Calu3 (cell line): ENCODE measurements around the gene DTYMK. TPM values are rescaled to one million over a fixed set of nuclear protein-coding genes. Genes with fewer than 3 reads are reported as not detected.

Experiments used
- BruUV-seq: library from RNA; stranded (reverse); fragments of 400-500 nt; replicated peaks from 2 replicates; lab custom pipeline; 2021; lab: Mats Ljungman, UMichigan
- CTCF ChIA-PET: fragments of 300-600 bp; sonication (Branson Sonifier 250); formaldehyde crosslinking; loops from one replicate; lab custom pipeline; 2022; ENCODE audit warnings: antibody characterized with exemption; lab: Charles Lee
- DNase-seq: peaks from one replicate; pipeline ENCODE4 v3.0.0; 2022
- H3K27ac Mint-ChIP-seq: one replicate; pipeline ENCODE4 v1.8.0; 2022; ENCODE audit warnings: mixed read lengths; ENCODE audit not compliant: unreplicated experiment
- H3K27me3 Mint-ChIP-seq: one replicate; pipeline ENCODE4 v1.8.0; 2022; ENCODE audit warnings: mixed read lengths; ENCODE audit not compliant: unreplicated experiment
- H3K36me3 Mint-ChIP-seq: one replicate; pipeline ENCODE4 v1.8.0; 2022; ENCODE audit warnings: mild to moderate bottlenecking, moderate library complexity, mixed read lengths; ENCODE audit not compliant: insufficient read depth, unreplicated experiment
- H3K4me1 Mint-ChIP-seq: one replicate; pipeline ENCODE4 v1.8.0; 2022; ENCODE audit warnings: mild to moderate bottlenecking, low read depth, mixed read lengths; ENCODE audit not compliant: unreplicated experiment
- H3K4me3 Mint-ChIP-seq: one replicate; pipeline ENCODE4 v1.8.0; 2022; ENCODE audit warnings: mild to moderate bottlenecking, low read depth, moderate library complexity, mixed read lengths; ENCODE audit not compliant: unreplicated experiment
- H3K9me3 Mint-ChIP-seq: one replicate; pipeline ENCODE4 v1.8.0; 2022; ENCODE audit warnings: low read depth, mixed read lengths; ENCODE audit not compliant: unreplicated experiment
- CTCF ChIP-seq: fragments of 200-600 bp; IDR thresholded peaks from one replicate; pipeline ENCODE4 v1.8.0; 2022; ENCODE audit warnings: antibody characterized with exemption; ENCODE audit not compliant: unreplicated experiment
- intact Hi-C: fragments of 100-400 bp; cut with micrococcal nuclease; formaldehyde crosslinking; loops from one replicate; pipeline ENCODE4 v1.10.0; 2022; ENCODE audit not compliant: unreplicated experiment
- total RNA-seq: library from RNA; stranded (reverse); gene quantifications from 2 replicates; pipeline ENCODE4 v1.2.3, GENCODE V29; 2022

The DTYMK gene
- total RNA-seq, 1 experiment from 2014 or later, result 80.7 TPM

DNA sequence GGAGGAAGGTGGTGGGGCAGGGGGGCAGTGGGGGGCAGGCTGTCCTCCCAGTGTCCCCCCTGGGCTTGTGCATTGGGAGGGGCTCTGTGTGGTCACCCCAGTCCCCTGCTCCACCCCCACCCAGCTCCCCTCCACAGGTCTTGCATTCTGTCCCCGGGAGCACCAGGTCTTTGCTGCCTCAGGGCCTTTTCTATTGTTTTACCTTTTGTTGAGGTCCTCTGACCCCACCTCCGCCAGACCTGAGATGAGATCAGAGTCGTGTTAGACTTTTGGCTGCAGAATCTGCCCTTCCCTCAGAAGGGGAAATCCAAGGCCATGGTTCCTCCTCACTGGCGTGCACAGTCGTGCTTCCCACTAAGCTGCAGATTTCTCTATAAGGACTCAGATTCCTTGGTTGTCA, 28.3 kb downstream of the DTYMK start:
- Mint-ChIP-seq H3K9me3 (no peaks in the 10 kb centered on the region), H3K27me3 (no peaks in the 10 kb centered on the region), H3K4me3 (no peak overlapping the region), H3K4me1 (no peaks in the 10 kb centered on the region), H3K27ac (no peak overlapping the region), H3K36me3 (peaks cover 61% of the 10 kb centered on the region)
- no TSS peak for BruUV-seq
- TF ChIP-seq CTCF, result no peak
- CTCF ChIA-PET, result no interaction called here
- intact Hi-C loops, result no loop called here
- DNase-seq, result no peak

- H3K4me1 Mint-ChIP-seq, result no peaks in the 10 kb centered on the region
- CTCF ChIA-PET, result no interaction called here
- no peak overlapping the region for H3K27ac Mint-ChIP-seq
- DNase-seq, result no peak
- H3K27me3 Mint-ChIP-seq, result no peaks in the 10 kb centered on the region
- intact Hi-C loops, result no loop called here
- no peaks in the 10 kb centered on the region for H3K9me3 Mint-ChIP-seq
- no peak overlapping the region for H3K4me3 Mint-ChIP-seq
- no peak for TF ChIP-seq CTCF
- no TSS peak for BruUV-seq
- H3K36me3 Mint-ChIP-seq, result peaks cover 61% of the 10 kb centered on the region
These were observed 28.8 kb downstream of the DTYMK start for GRCh38 chr2:241657786-241658254.

- H3K4me3 Mint-ChIP-seq, result no peak overlapping the region
- no peak overlapping the region for H3K27ac Mint-ChIP-seq
- H3K4me1 Mint-ChIP-seq, result no peaks in the 10 kb centered on the region
- DNase-seq, result no peak
- intact Hi-C loops, result no loop called here
- TF ChIP-seq CTCF, result no peak
- CTCF ChIA-PET, result no interaction called here
- peaks cover 69% of the 10 kb centered on the region for H3K36me3 Mint-ChIP-seq
- H3K27me3 Mint-ChIP-seq, result no peaks in the 10 kb centered on the region
- no peaks in the 10 kb centered on the region for H3K9me3 Mint-ChIP-seq
- no TSS peak for BruUV-seq
These were observed 30.3 kb downstream of the DTYMK start for GRCh38 chr2:241656190-241656741.

DNA sequence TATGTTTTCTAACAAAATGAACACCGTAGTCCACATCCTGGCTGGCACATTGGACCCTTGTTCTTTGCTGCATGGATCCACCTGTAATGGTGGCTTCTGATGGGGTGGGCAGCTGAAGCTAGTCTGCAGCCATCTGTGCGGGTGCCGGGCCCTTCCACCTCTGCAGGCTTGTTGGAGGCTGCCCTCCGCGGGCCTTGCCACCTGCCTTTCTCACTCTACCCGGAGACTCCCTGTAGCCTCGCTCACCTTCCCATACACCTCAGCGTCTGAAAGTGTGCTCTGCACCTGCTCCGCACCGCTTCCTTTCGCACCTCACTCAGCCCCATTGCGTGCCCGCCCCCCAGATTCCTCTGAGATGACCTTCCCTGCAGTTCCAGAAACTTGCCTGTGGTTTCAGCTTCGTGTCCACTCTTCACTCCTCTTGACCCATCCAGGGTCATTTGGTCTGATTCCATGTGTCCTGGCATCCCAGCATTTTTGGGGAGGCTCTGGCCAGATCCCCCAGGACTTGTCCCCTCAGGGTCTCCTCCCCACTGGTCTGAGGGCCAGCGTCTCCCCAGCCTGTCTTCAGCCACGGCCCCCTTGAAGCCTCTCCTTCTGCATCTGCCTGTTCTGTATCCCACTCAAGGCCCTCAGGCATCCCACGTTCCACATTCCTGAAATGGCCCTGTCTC, 31.0 kb downstream of the DTYMK start:
- Mint-ChIP-seq H3K9me3 (no peaks in the 10 kb centered on the region), H3K4me1 (no peaks in the 10 kb centered on the region), H3K36me3 (peaks cover 67% of the 10 kb centered on the region), H3K27ac (no peak overlapping the region), H3K4me3 (no peak overlapping the region), H3K27me3 (no peaks in the 10 kb centered on the region)
- DNase-seq, result no peak
- CTCF ChIA-PET, result no interaction called here
- no TSS peak for BruUV-seq
- TF ChIP-seq CTCF, result no peak
- intact Hi-C loops, result no loop called here
